HG03097 (cell line): ENCODE data around the gene CAMK2B.

Source experiments
- ATAC-seq: cut with Tn5 transposase; IDR thresholded peaks from one replicate; pipeline ENCODE4 v1.9.1; 2021; ENCODE audit not compliant: unreplicated experiment, low FRiP score

Gene CAMK2B

DNA sequence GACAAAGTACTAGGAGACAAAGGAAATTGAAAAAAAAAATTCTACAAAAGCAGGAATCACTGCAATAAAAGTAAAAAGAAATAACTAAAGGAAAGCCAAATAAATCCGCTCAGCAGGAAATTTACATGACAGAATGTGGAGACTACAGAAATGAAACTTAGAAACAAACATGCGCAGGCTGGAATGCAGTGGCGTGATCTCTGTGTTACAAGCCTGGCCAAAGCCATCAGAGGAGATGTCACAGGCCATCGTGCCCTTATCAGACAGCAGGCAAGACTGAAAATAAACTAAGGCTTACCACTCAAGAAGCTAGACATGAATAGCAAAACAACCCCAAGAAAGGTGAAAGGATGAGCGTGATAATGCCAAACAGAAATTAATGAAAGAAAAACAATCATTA is 6.3 kb upstream of the CAMK2B start:
- no peak for ATAC-seq

DNA sequence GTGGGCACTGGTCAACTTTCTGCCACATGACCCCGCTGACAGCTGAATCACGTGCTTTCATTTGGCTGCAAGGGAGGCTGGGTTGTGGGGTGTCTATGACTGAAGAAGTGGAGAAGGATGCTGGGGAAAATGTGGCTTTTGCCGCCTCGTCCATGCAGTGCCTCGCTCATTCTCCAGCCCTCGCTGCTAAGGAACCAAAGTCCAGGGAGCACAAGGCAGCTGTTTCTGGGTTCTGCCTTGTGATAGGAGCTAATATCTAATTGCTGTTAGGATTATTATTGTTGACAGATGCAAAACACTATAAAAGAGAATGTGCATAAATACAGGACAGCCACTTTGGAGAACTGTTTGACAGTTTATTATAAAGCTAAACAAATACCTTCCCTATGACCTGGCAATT is 4.9 kb upstream of the CAMK2B start:
- ATAC-seq: no peak

DNA sequence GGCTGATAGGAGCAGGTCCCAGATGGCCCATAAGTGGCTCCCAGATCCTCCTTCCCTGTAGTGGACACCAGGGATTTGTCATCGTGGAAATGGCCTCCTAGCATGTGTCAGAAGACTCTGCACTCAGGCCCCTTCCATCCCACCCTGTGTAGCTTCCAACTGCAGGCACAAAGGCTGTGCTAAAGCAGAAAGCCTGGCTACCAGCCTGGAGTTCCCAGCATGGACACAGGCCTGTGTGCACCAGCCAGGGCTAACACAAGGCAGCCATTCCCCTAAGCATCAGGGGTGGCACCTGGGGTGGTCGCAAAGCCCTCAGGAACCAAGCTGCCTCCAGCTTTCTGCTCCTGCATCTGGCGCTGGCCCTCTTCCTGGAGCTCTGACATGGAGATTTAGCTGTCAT is 4.5 kb upstream of the CAMK2B start:
- no peak for ATAC-seq

DNA sequence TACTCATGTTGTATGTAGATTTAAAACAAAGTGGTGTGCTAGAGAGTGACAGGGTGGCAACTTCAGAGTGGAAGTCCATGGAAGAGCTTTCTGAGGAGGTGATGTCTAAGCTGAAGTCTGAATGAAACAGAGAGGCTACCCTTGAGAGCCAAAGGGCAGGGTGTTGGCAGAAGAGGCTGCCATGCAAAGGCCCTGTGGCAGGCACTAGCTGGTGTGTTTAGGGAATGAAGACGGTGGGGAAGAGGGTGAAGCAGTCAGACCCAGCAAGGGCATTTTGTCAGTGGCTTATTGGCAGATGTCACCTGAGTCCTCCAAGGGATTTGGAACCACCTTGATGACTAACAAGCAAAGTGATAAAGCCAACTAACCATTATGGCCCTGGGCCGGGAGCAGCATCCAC is 3.7 kb upstream of the CAMK2B start:
- no peak for ATAC-seq

DNA sequence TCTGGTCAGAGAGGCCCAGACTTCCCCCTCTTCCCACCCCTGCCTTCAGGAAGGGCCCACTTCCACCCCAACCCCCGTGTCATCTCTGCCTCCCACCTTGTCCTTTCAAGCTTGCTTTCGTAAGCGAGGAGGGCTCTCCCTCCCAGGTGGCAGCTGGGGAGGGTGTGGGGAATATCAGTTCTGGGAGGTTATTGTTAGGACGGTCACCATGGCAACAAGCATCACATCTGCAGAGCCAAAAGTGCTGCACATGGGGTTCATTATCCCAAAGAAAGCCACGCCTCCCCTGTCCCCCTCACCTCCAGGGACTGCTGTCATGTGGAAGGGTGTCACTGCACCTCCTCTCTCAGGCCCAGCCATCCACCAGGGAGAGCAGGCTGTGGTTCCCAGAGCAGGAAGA is 2.6 kb upstream of the CAMK2B start:
- ATAC-seq: no peak

DNA sequence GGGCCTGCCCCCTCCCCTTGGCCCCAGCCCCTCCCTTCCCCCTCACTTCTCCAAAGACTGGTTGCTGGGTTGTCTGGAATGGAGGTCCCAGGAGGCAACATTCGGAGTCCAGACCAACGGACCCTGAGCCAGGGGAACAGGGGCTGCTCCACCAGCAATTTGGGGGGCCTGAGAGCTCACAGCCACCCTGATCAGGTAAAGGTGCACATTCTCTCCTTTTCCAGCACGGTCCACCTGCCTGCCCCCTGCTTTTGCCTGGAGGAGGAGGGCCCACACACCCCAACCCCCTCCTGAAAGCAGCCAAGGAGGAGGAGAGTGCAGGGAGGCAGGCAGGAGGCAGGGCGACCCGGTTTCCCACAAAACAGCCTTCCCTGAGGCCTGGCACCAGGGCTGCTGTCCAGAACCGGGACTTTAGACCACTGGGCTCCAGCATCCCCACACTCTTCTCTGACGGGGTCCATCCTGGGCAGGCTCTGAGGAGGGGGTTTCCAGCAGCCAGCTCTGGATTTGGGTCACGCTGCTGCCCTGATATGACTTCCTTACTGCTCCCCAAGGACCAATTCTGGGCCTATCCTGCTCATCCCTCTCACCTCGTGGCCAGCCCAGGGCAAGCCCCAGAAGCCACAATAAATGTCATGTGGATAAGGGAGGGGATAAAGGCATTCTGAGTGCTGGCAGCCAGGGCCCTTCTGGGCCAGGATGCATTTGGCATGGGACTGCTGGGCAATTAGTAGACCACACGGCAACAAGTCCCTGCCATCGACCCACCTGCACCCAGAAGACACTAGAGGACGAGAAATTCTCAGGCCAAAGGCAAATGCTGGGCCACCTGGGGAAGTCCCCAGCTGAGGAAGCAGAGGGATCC is 1.1 kb upstream of the CAMK2B start:
- ATAC-seq: no peak

DNA sequence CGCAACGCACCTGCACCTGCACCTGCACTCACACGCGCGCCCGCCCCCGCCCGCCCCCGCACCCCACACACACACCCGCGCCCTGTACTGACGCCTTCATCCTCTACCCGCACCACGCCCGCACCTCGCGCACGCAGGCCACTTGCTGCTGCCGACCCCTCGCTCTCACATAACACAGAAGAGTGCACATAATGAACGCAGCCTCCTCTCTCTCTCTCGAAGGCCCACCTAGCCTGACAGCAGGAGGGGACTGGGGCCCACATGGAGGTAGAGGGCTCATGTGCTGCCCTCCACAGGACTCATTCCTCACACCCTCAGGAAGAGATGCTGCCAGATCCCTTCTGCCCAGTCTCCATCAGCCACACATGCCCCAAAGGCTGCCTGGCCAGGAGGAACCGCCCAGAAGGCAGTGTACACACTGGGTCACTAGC is 432 bp upstream of the CAMK2B start:
- ATAC-seq: no peak

DNA sequence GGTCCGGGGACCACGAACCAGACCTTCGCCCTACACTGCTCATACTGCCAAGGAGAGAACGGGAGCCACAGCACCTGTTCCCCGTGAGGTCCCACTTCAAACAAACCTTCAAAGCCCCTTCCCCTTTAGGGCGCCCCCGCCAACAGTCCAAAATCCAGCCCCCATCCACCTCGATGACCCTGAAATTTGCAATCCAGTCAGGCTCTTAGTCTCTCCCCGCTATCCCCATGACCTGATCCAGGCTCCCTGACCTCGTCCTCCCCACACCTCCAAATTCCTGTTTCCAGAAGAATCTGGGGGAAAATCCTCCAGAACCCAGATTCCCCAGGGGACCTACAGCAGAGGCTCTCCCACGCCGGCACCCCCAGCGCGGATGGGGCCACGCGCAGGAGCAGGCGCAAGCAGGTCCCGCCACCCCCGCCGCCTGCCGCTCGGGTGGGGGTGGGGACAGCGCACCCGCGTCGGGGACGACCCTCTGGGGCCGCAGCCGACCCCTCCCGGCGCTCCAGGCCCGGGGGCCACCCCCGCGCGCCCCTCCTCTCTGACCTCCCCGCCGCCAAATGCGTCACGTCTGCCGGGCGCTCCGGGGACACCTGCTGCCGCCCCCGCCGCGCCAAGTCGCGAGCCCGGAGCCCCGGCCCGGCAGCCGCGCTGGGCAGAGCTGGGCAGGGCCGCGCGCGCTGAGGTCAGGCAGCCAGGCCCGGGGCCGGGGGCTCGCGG is 753 bp downstream of the CAMK2B start:
- ATAC-seq: no peak

DNA sequence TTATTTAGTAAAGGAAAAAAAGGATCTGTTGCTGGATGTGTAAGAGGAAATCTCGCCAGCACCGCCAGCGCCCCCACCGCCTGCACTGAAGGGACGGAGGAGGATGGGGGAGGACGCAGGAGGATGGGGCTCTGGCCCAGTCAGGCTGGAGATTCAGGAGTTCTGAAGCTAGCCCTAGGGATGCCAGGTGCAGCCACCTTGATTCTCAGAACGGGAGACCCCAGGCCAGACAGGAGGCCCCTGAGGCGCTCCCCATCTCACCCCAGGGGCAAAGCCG is 1.3 kb downstream of the CAMK2B start:
- ATAC-seq: no peak

DNA sequence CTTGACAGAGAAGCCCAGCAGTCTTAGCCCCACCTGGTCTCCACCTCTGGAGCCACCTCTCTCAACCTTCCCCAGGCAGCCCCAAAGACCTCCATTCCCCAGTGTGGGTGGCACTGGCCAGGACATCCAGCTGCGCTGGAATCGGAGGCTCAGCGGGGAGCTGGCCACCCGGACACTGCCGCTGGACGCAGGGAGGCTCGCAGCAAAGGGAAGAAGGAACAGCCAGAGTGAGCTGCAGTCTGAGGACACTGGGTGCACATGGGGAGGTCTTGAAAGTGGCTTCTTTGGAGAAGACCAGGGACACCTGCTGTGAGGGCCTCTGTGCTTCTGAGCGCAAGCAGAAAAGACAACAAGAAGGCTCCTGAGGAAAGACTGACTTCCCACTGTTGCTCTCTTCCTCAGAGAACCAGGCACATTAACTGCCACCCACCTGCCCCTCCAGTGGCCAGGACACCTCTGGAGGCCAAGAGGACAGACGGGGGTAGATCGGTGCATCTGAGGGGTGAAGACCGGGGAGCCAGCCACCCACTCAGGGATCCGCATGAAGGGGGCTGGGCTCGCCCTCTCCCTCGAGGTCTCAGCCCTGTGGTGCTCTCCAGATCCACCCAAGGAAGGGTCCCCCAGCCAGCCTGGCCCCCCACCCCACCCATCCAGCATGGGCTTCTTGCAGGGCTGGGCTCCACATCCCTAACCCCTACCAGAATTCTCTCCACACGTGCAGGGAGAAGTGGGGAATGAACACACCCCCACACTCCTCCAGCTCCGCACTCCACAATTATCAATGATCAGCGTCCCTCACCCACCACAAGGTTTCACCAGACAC is 1.8 kb downstream of the CAMK2B start:
- ATAC-seq: no peak

DNA sequence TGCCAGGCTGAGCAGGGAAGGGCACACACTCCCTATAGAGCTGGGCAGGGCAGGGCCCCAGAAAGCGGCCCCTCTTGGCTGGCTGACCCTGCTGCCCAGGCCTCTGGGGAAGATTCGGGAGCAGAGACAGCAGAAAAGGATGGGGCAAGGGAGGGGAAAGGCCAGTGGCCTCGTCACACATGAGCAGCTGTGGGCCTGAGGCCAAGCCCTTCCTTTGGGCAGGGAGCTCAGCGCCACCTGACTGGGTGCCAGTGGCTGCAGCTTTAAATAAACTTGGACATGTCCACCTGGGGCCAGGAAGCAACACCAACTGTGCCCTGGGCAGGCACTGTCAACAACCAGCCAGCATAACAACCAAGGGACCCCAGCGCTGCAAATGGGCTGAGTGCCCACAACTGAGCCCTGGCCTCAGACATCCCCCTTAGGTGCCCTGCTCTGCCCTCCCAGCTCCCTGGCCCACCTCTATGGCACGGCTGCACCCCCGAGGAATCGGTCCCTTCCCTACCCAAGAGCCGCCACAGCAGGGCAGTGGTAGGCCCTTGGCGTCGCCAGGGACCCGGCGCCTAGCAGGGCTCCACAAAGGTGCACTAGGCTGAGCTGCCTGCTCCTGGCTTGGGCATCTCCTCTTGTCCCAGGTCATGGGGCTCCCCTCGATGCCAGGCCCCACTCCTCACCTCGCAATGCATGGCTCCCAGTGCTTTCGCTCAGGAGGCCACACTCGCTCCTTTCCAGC is 2.6 kb downstream of the CAMK2B start:
- no peak for ATAC-seq

DNA sequence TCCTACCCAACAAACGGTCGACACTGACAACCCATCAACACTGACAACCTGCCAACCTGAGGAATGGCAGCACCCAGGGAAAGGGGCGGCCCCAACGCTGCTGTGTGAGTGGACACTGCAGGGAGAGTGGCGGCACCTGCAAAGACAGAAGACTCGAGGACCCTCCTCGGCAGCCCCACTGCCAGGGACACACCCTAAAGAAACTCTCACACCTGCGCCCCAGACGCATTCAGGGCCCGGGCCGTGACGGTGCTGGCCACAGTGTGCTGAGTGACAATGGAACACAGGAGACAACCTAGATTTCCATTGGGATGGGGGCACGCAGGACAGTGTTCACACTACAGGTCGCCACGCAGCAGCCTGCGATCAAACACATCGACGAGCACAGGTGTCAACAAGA is 3.6 kb downstream of the CAMK2B start:
- ATAC-seq: no peak

DNA sequence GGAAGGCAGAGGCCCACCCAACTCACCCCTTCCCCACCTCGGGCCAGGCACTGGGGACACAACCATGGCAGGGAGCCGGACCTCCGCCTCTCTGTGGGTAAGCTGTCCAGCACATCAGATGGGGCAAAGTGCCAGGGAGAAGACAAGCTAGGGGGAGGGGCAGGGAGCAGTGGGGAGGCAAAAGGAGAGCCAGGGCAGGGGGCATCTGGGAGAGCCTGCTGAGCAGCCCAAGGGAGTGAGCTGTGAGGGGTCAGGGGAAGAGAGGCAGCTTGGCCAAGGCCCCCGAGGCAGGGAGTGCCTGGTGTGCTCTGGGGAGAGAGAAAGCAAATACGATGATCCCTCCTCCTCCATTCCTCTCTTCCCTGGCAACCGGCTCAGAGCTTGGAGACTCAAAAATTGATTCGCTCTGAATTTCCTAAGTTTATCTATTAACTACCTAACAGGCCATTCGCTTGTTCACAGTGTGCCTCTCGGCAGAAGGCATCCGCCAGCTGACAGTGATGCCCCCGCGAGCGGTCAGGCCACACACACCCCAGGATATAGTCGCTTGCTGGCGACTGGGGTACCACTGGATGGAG is 4.5 kb downstream of the CAMK2B start:
- no peak for ATAC-seq

DNA sequence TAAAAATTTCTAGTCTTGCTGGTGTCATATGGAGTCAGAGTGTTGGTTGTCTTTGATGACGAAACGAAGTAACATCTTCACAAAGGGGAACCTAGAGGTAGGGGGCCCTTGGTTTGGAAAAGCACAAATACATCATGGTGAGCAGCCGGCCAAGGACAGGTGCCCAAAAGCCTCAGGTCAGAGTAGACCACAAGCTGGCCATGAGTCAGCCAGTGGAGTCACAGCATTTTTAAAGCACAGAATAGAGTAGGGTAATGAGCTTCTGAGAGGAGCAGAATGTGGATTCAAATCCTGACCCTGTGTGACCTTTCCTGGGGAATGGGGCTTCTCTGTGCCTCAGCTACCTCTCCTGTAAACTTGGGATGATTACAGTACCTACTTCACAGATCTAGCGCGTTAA is 5.3 kb downstream of the CAMK2B start:
- ATAC-seq: no peak

DNA sequence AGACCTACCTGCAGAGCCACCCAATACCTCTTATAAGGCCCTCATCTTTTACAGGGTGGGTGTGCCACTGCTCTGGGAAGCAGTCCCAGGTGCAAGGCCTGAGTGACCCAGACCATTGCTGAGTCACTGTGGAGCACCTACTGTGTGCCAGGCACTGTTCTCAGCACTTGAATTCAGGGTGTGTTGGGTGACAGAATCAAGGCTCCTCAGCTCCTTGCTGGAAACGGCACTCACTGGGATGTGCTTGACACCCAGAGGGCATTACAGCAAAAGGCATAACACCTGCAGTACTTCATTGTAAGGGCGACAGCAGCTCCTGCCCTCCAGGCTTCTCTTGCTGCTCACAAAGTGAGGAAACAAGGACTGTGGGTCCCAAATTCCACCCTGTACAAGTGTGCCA is 7.1 kb downstream of the CAMK2B start:
- ATAC-seq: no peak

DNA sequence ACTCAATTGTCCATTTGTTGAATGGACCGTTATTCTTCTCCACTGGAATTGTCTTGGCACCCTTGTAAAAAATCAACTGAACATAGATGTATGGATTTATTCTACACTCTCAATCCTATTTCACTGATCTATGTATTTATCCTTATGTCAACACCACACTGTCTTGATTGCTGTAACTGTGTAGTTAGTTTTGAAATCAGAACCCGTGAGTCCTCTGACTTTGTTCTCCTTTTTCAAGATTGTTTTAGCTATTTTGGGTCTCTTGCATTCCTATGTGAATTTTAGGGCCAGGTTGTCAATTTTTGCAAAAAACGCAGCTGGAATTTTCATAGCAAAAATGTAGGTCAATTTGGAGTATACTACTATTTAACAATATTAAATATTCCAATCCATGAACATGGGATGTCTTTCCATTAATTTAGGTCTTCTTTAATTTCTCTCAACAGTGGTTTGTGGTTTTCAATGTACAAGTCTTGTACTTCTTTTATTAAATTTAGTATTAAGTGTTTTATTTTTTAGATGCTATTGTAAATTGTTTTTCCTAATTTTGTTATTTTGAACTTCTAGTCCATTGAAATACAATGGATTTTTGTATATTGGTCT is 10.0 kb downstream of the CAMK2B start:
- no peak for ATAC-seq

DNA sequence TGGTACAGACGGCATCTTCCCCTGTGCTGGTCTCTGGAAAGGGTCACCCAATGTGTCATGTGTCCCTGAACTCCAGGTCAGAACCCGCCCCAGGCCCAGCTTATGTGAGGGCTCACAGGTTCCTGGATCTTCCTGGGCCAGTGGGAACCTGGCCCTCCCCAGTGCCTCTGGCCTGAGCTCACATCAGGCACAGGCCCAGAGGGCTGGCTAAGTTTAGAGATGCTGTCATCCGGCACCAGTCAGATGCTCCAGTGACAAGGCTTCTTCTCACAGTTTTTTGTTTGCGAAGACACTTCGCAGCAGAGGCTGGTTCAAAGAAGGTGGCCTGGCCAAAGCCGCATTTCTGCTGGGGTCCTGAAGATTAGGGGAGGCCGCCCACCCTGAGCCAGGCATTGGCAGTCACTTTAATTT is 11.8 kb downstream of the CAMK2B start:
- ATAC-seq: no peak

DNA sequence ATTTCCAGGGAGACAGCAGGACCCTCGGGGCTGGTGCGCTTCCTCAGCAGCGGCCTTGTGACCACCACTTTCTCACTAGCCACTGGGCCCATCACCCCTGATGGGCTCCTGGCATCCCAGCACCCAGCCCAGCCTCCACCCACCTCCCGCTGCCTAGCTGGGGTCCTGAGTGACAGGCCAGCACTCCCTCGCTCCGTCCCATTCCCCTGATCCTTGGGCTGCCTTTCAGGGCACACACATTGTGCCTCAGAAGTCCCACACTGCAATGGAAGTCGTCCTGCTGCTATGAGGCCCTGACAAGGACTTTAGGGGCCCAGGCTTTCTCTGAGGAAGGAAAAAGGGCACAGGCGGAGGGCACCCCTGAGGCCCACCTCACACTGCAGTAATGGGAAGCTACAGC is 12.4 kb downstream of the CAMK2B start:
- ATAC-seq: no peak

DNA sequence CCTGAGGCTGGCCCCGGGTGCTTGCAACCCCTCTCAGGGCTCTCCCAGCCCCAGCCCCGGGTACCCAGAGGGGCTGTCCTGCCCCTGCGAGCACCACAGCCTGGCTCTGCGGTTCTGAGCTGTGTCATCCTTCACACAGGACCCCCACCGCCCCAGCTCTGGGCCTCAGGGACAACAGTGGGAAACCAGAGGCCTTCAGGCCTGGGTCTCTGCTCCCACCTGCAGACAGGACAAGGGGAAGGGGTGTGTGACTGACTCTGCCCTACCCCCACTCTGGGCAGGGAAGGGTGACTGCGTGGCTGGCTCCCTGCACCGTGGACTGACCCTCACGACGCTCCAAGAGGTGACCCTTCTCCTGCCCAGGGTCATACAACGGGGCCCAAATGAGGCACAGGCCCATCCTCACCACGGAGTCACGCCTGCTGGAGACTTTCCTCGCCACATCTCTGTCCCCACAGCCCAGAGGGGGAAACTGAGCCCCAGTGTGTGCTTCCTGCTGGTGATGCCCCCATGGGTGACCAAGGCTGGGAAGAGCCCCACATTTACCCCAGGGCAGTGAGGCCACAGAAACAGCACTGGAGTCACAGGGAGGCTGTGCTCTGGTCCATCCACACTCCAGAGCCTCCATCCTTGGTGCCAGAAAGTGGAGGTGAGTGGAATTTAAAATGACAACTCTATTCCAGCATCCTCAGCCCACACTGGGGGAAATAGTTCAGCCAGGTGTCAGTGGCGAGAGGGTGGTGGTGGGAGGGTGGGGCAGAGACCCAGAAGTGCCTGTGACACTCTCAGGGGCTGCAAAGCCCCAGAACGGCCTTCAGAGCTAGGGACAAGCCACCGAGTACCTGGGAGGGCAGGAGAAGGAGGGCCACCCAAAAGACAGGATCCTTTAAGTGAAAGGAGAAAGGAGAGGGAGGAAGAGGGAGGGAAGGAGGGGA is 13.6 kb downstream of the CAMK2B start:
- ATAC-seq: no peak
